Measurements from ENCODE around the gene TBC1D2B.

The TBC1D2B gene

GRCh38 chr15:78077053-78077870 is at the start of gene TBC1D2B:
TBC1D2B (minus strand) TSS chr15:78077711; CDS start chr15:78077652, 59 bp downstream.
- peak; percentile 92 for DNase-seq (ENCODE audit: low spot score)

- DNase-seq (ENCODE audit: low spot score) = no peak
Measured at GRCh38 chr15:78125267-78125666, 47.8 kb upstream of the TBC1D2B start.

GRCh38 chr15:78120523-78120922 is 43.0 kb upstream of the TBC1D2B start:
- no peak for DNase-seq (ENCODE audit: low spot score)

GRCh38 chr15:78112551-78112950 is 35.0 kb upstream of the TBC1D2B start:
- no peak for DNase-seq (ENCODE audit: low spot score)

GRCh38 chr15:78111788-78112187 is 34.3 kb upstream of the TBC1D2B start:
- DNase-seq (ENCODE audit: low spot score) = no peak

GRCh38 chr15:78110916-78111475 is 33.5 kb upstream of the TBC1D2B start:
- DNase-seq (ENCODE audit: low spot score) = no peak

- DNase-seq (ENCODE audit: low spot score) = no peak
Measured at GRCh38 chr15:78110096-78110495, 32.6 kb upstream of the TBC1D2B start.

GRCh38 chr15:78109156-78109555 is 31.6 kb upstream of the TBC1D2B start:
- no peak for DNase-seq (ENCODE audit: low spot score)

GRCh38 chr15:78108300-78109084 is 31.0 kb upstream of the TBC1D2B start:
- DNase-seq (ENCODE audit: low spot score) = peak; percentile 87

GRCh38 chr15:78107471-78107870 is 30.0 kb upstream of the TBC1D2B start:
- no peak for DNase-seq (ENCODE audit: low spot score)

- no peak for DNase-seq (ENCODE audit: low spot score)
Measured at GRCh38 chr15:78105476-78106241, 28.1 kb upstream of the TBC1D2B start.

- DNase-seq (ENCODE audit: low spot score) = no peak
Measured at GRCh38 chr15:78104566-78105475, 27.3 kb upstream of the TBC1D2B start.

- DNase-seq (ENCODE audit: low spot score) = no peak
Measured at GRCh38 chr15:78104119-78104479, 26.6 kb upstream of the TBC1D2B start.

GRCh38 chr15:78103406-78104118 is 26.1 kb upstream of the TBC1D2B start:
- DNase-seq (ENCODE audit: low spot score) = no peak

GRCh38 chr15:78102741-78103140 is 25.2 kb upstream of the TBC1D2B start:
- DNase-seq (ENCODE audit: low spot score) = no peak

GRCh38 chr15:78102211-78102610 is 24.7 kb upstream of the TBC1D2B start:
- no peak for DNase-seq (ENCODE audit: low spot score)

GRCh38 chr15:78101423-78102105 is 24.1 kb upstream of the TBC1D2B start:
- no peak for DNase-seq (ENCODE audit: low spot score)

GRCh38 chr15:78100886-78101285 is 23.4 kb upstream of the TBC1D2B start:
- DNase-seq (ENCODE audit: low spot score) = no peak

GRCh38 chr15:78098131-78098755 is 20.7 kb upstream of the TBC1D2B start:
- DNase-seq (ENCODE audit: low spot score) = no peak

Data from iPS-NIHi11 (cell line).